DND-41 (cell line): ENCODE data around the gene BCL2L11.

ENCODE experiments used
- ATAC-seq: fragments of 200-7000 bp; cut with Tn5 transposase; 3 replicates; pipeline ENCODE4 v1.9.1; 2021; ENCODE audit warnings: low read depth; ENCODE audit not compliant: insufficient read depth
- DNase-seq: peaks from one replicate; pipeline ENCODE4 v3.0.0-alpha.2; 2020
- H2AFZ ChIP-seq: 2 replicates; pipeline ENCODE4 v1.6.0; 2012; ENCODE audit warnings: low read depth, low read length
- H3K27ac ChIP-seq: 2 replicates; pipeline ENCODE4 v1.5.1; 2012; ENCODE audit warnings: low read length, inconsistent platforms
- H3K27me3 ChIP-seq: fragments of 200-600 bp; sonication (generic); 2 replicates; pipeline ENCODE4 v1.6.0; 2012; ENCODE audit warnings: low read length, mild to moderate bottlenecking, inconsistent platforms; ENCODE audit not compliant: insufficient read depth, poor library complexity
- H3K36me3 ChIP-seq: 2 replicates; pipeline ENCODE4 v1.5.1; 2012; ENCODE audit warnings: low read length, inconsistent platforms; ENCODE audit not compliant: insufficient read depth
- H3K4me1 ChIP-seq: 2 replicates; pipeline ENCODE4 v1.5.1; 2012; ENCODE audit warnings: mild to moderate bottlenecking, low read length; ENCODE audit not compliant: insufficient read depth
- H3K4me2 ChIP-seq: 2 replicates; pipeline ENCODE4 v1.6.0; 2012; ENCODE audit warnings: mild to moderate bottlenecking, moderate library complexity, low read length, inconsistent platforms; ENCODE audit not compliant: insufficient read depth
- H3K4me3 ChIP-seq, 2 experiments: fragments of 200-600 bp in 1 of 2; shearing (Covaris generic) in 1 of 2; 2 replicates each; pipeline ENCODE4 v1.5.1; 2012 to 2016; ENCODE audit warnings: inconsistent platforms in 2 of 2, low read length in 2 of 2, mild to moderate bottlenecking in 2 of 2, low read depth in 1 of 2, moderate library complexity in 1 of 2
- H3K79me2 ChIP-seq: 2 replicates; pipeline ENCODE4 v1.6.0; 2012; ENCODE audit warnings: low read length, inconsistent platforms; ENCODE audit not compliant: insufficient read depth
- H3K9ac ChIP-seq: 2 replicates; pipeline ENCODE4 v1.6.0; 2012; ENCODE audit warnings: low read depth, mild to moderate bottlenecking, inconsistent platforms, low read length, moderate library complexity
- H3K9me3 ChIP-seq: 2 replicates; pipeline ENCODE4 v1.5.1; 2012; ENCODE audit warnings: low read length, moderate library complexity, mild to moderate bottlenecking, inconsistent platforms; ENCODE audit not compliant: insufficient read depth, severe bottlenecking
- H4K20me1 ChIP-seq: 2 replicates; pipeline ENCODE4 v1.6.0; 2012; ENCODE audit warnings: low read length; ENCODE audit not compliant: insufficient read depth
- EZH2 ChIP-seq: IDR thresholded peaks from 3 replicates; pipeline ENCODE4 v1.6.1; 2012; ENCODE audit warnings: borderline replicate concordance, low read depth, mild to moderate bottlenecking, moderate library complexity, low read length, inconsistent platforms; ENCODE audit not compliant: severe bottlenecking
- TF ChIP-seq, protein P1 (sequence below): IDR thresholded peaks from 2 replicates; pipeline ENCODE4 v1.5.1; 2012; ENCODE audit warnings: borderline replicate concordance, low read length, moderate library complexity, mild to moderate bottlenecking; ENCODE audit not compliant: poor library complexity, severe bottlenecking; ENCODE audit errors: extremely low read depth

The BCL2L11 gene

DNA sequence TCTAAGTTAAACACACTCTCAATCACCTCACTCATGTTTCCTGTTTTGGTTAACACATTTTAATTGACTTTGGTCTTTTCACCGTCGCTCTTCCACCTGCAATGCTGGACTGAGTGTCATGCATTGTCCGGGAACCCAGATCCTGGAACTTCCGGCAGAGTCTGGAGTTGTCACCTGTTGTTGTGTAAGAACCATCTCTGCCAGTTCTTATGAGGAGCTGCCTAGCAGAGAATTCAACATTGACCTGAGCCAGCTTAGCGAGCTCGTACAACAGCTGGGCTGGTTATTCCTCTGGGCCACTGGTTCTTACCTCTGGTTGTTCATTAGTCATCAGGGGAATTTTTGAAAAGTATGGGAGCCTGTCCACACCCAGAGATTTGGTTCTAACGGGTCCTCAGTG is 75.7 kb downstream of the BCL2L11 start:
- Histone ChIP-seq H3K79me2 (no peaks in the 10 kb centered on the region), H3K4me2 (no peak overlapping the region), H3K4me3 (no peak overlapping the region), H2AFZ (no peak overlapping the region), H3K27ac (no peak overlapping the region), H3K9ac (no peak overlapping the region), H3K27me3 (no peaks in the 10 kb centered on the region), H3K9me3 (no peaks in the 10 kb centered on the region), H3K4me1 (0 out of 2 replicates have a peak, but pooled peaks cover 3% of the 10 kb centered on the region), H4K20me1 (no peaks in the 10 kb centered on the region), H3K36me3 (no peaks in the 10 kb centered on the region)
- DNase-seq: no peak
- TF ChIP-seq EZH2: no peak
- TF ChIP-seq, protein P1, sequence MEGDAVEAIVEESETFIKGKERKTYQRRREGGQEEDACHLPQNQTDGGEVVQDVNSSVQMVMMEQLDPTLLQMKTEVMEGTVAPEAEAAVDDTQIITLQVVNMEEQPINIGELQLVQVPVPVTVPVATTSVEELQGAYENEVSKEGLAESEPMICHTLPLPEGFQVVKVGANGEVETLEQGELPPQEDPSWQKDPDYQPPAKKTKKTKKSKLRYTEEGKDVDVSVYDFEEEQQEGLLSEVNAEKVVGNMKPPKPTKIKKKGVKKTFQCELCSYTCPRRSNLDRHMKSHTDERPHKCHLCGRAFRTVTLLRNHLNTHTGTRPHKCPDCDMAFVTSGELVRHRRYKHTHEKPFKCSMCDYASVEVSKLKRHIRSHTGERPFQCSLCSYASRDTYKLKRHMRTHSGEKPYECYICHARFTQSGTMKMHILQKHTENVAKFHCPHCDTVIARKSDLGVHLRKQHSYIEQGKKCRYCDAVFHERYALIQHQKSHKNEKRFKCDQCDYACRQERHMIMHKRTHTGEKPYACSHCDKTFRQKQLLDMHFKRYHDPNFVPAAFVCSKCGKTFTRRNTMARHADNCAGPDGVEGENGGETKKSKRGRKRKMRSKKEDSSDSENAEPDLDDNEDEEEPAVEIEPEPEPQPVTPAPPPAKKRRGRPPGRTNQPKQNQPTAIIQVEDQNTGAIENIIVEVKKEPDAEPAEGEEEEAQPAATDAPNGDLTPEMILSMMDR: no peak
- ATAC-seq: no peak

DNA sequence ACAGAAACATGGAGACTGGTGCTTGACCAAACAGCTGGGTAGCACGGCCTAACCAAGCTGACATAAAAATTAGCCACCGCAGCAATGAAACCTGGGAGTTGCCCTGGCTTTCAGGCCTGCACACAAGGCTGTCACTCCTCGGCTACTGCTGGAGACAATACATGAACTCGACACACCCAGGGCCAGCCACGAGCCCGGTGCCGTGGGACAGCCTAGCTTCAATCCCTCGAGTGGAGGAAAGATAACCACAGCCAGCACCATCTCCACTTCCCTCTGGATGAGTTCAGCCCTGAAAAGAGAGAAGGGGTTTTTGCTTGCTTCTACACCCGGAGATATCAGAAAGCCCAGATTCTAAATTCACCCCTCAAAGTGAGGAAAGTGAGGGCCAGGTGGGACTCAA is 78.0 kb downstream of the BCL2L11 start:
- Histone ChIP-seq H3K9me3 (no peaks in the 10 kb centered on the region), H2AFZ (no peak overlapping the region), H4K20me1 (no peaks in the 10 kb centered on the region), H3K9ac (no peak overlapping the region), H3K79me2 (no peaks in the 10 kb centered on the region), H3K4me1 (no peaks in the 10 kb centered on the region), H3K36me3 (no peaks in the 10 kb centered on the region), H3K27ac (no peak overlapping the region), H3K4me2 (no peak overlapping the region), H3K4me3 (no peak overlapping the region), H3K27me3 (no peaks in the 10 kb centered on the region)
- TF ChIP-seq, protein P1: no peak
- TF ChIP-seq EZH2: no peak
- DNase-seq (no peak), ATAC-seq (no peak)

DNA sequence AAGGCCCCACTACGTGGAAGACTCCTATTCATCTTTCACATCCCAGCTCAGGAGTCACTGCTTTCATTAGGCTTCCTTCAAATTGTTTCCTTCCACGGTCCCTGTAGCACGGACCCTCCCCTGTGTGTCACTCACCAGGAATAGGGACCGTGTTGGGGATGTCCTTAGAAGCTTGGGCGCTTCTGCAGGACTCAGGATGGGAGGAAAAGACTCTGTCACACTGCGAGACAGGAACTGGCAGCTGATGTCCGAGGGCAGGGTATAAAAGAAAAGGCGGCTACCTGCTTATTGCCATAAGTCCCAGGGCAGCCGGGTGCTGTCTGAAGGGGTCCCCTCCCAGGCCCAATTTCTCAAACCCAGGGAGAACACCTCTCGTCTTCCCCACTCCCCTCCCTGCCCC is 79.1 kb downstream of the BCL2L11 start:
- no peak overlapping the region for H3K4me3 ChIP-seq

More for the DNA sequence above, 79.1 kb downstream of the BCL2L11 start:
- no peaks in the 10 kb centered on the region for H4K20me1 ChIP-seq
- H3K4me2 ChIP-seq: no peak overlapping the region
- H3K4me1 ChIP-seq: no peaks in the 10 kb centered on the region
- no peak overlapping the region for H3K27ac ChIP-seq
- H3K9ac ChIP-seq: no peak overlapping the region
- H3K27me3 ChIP-seq: no peaks in the 10 kb centered on the region
- ATAC-seq (no peak), DNase-seq (no peak)
- no peaks in the 10 kb centered on the region for H3K9me3 ChIP-seq
- TF ChIP-seq, protein P1: no peak
- no peak for TF ChIP-seq EZH2
- H3K79me2 ChIP-seq: no peaks in the 10 kb centered on the region
- no peaks in the 10 kb centered on the region for H3K36me3 ChIP-seq
- no peak overlapping the region for H2AFZ ChIP-seq
